Psoas muscle (tissue), 8 donors: Measurements from ENCODE around the gene SEC14L3. TPM values are rescaled to one million over a fixed set of nuclear protein-coding genes. Genes with fewer than 3 reads are reported as not detected.

Experiments
- ATAC-seq, 4 donors: fragments of 200-7000 bp; cut with Tn5 transposase; one replicate each; pipeline ENCODE4 v1.9.1; 2020; ENCODE audit warnings: moderate library complexity in 3 of 4, mild to moderate bottlenecking in 2 of 4
- DNase-seq, 2 donors: peaks; one replicate each; pipeline ENCODE4 v3.0.0-alpha.2; 2020
- H3K27ac ChIP-seq: fragments of 200-600 bp; one replicate; pipeline ENCODE4 v1.8.0; 2022
- H3K27me3 ChIP-seq, 3 donors: fragments of 200-600 bp in 1 of 3; one replicate each; pipeline versions ENCODE4 v1.6.1 to v1.8.0; 2013 to 2022; ENCODE audit warnings: low read length in 2 of 3, mild to moderate bottlenecking in 2 of 3, moderate library complexity in 1 of 3; ENCODE audit not compliant: insufficient read depth in 3 of 3
- H3K36me3 ChIP-seq, 2 donors: fragments of 200-600 bp in 1 of 2; one replicate each; pipeline versions ENCODE4 v1.6.1 to v1.8.0; 2013 to 2022; ENCODE audit warnings: low read depth in 1 of 2, mild to moderate bottlenecking in 1 of 2, moderate library complexity in 1 of 2; ENCODE audit not compliant: insufficient read depth in 1 of 2
- H3K4me1 ChIP-seq: fragments of 200-600 bp; one replicate; pipeline ENCODE4 v1.8.0; 2022
- H3K4me3 ChIP-seq: fragments of 200-600 bp; one replicate; pipeline ENCODE4 v1.8.0; 2022; ENCODE audit warnings: mild to moderate bottlenecking
- H3K9me3 ChIP-seq: fragments of 200-600 bp; one replicate; pipeline ENCODE4 v1.8.0; 2022
- WGBS, 3 donors: extraction: QIAGEN DNeasy Blood & Tissue Kit; methylation state at CpG; one replicate each; pipeline versions ENCODE4 v1.1.6 to v1.1.7; 2013; 5-methylcytosine and 5-hydroxymethylcytosine counted together
- intact Hi-C, 2 donors: fragments of 100-400 bp; cut with DNase I; formaldehyde crosslinking; loops; one replicate each; pipeline versions ENCODE4 v1.11.0 to v1.14.2; 2022
- polyA plus RNA-seq, 3 donors: library from polyadenylated mRNA; stranded (reverse); fragments of 200-250 nt; gene quantifications; one replicate each; pipeline ENCODE4 v1.2.3, GENCODE V29; 2013
- total RNA-seq, 4 donors: library from RNA; stranded (reverse); fragmentation: NEBNext Ultra II Directional in 2 of 4; extraction: Animal tissue kit (Norgen Biotek cat#: 25700) in 2 of 4; gene quantifications; one replicate each; pipeline versions ENCODE4 v1.2.1 to v1.2.4, GENCODE V29; 2021 to 2023
- TF ChIP-seq, protein P1 (sequence below): fragments of 200-600 bp; IDR thresholded peaks from one replicate; pipeline ENCODE4 v1.8.0; 2022; ENCODE audit warnings: antibody characterized with exemption
- donor health status: healthy with polysubstance abuse.
- donor health status: DM: no; HTN: no; CAD: no; lungs with moderate emphysema.
- donor health status: Bipolar disorder and iron deficiency.
- donor health status: healthy.
- donor health status: DM: yes; HTN: yes; CAD: no.
- donor health status: DM: no; HTN: no; CAD: no.
- donor health status: DM: no; HTN: no; CAD: no.
- donor health status: DM: yes; HTN: yes; CAD: no.

The SEC14L3 gene
- total and polyA plus RNA-seq, 7 donors: 0.04 TPM; not detected in 6

GRCh38 chr22:30474683-30475424 is 3.0 kb upstream of the SEC14L3 start:
- 40 to 47% (median 46%) methylated on average over 6 of the region's 6 CpGs for WGBS, 3 donors
- TF ChIP-seq, protein P1, sequence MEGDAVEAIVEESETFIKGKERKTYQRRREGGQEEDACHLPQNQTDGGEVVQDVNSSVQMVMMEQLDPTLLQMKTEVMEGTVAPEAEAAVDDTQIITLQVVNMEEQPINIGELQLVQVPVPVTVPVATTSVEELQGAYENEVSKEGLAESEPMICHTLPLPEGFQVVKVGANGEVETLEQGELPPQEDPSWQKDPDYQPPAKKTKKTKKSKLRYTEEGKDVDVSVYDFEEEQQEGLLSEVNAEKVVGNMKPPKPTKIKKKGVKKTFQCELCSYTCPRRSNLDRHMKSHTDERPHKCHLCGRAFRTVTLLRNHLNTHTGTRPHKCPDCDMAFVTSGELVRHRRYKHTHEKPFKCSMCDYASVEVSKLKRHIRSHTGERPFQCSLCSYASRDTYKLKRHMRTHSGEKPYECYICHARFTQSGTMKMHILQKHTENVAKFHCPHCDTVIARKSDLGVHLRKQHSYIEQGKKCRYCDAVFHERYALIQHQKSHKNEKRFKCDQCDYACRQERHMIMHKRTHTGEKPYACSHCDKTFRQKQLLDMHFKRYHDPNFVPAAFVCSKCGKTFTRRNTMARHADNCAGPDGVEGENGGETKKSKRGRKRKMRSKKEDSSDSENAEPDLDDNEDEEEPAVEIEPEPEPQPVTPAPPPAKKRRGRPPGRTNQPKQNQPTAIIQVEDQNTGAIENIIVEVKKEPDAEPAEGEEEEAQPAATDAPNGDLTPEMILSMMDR: no peak
- H3K27me3 ChIP-seq: peaks cover 0 to 27% (median 3%) of the 10 kb centered on the region in 3 donors
- H3K9me3 ChIP-seq: no peaks in the 10 kb centered on the region
- H3K27ac ChIP-seq: no peak overlapping the region
- intact Hi-C loops: no loop called here
- H3K36me3 ChIP-seq: no peaks in the 10 kb centered on the region
- H3K4me1 ChIP-seq: no peaks in the 10 kb centered on the region
- no peak overlapping the region for H3K4me3 ChIP-seq
- ATAC-seq (no peak), DNase-seq (no peak)

- no peaks in the 10 kb centered on the region for H3K36me3 ChIP-seq
- DNase-seq (no peak), ATAC-seq (no peak)
- no peak overlapping the region for H3K4me3 ChIP-seq
- H3K4me1 ChIP-seq: no peaks in the 10 kb centered on the region
- TF ChIP-seq, protein P1: no peak
- intact Hi-C loops: no loop called here
- no peaks in the 10 kb centered on the region for H3K9me3 ChIP-seq
- peaks cover 0 to 27% (median 3%) of the 10 kb centered on the region in 3 donors for H3K27me3 ChIP-seq
- WGBS, 3 donors: 91 to 94% (median 92%) methylated on average over 4 of the region's 4 CpGs
- no peak overlapping the region for H3K27ac ChIP-seq
These were observed 2.3 kb upstream of the SEC14L3 start for GRCh38 chr22:30474121-30474520.

- 66 to 76% (median 71%) methylated on average over 4 of the region's 4 CpGs for WGBS, 3 donors
These were observed 1.3 kb upstream of the SEC14L3 start for GRCh38 chr22:30472994-30473720.

DNA sequence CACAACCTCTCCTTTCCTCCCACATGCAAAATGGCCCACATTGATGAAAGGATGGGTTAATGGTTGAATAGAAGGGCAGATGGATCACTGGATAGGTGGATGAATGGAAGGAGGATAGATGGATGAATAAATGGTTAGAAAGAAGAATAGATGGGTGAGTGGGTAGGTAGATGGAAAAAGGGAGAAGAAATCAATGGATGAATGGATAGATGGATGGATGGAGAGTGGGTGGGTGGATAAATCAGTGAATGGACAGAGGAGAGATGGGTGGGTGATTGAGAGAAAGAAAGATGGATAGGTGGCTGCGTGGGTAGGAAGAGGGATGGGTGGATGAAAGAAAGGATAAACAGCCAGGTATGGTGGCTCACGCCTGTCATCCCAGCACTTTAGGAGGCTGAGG is 1.2 kb downstream of the SEC14L3 start:
- Histone ChIP-seq H3K27me3 (peaks cover 0 to 25% (median 3%) of the 10 kb centered on the region in 3 donors), H3K27ac (no peak overlapping the region), H3K9me3 (no peaks in the 10 kb centered on the region), H3K4me1 (no peaks in the 10 kb centered on the region), H3K36me3 (no peaks in the 10 kb centered on the region), H3K4me3 (no peak overlapping the region)
- 88 to 92% (median 88%) methylated on average over 2 of the region's 2 CpGs for WGBS, 3 donors
- TF ChIP-seq, protein P1: no peak
- ATAC-seq (no peak), DNase-seq (no peak)
- intact Hi-C loops: no loop called here

More at GRCh38 chr22:30472994-30473720, 1.3 kb upstream of the SEC14L3 start:
- no peaks in the 10 kb centered on the region for H3K4me1 ChIP-seq
- TF ChIP-seq, protein P1: no peak
- intact Hi-C loops: no loop called here
- no peaks in the 10 kb centered on the region for H3K36me3 ChIP-seq
- H3K4me3 ChIP-seq: no peak overlapping the region
- H3K9me3 ChIP-seq: no peaks in the 10 kb centered on the region
- peaks cover 0 to 27% (median 3%) of the 10 kb centered on the region in 3 donors for H3K27me3 ChIP-seq
- no peak for DNase-seq
- no peak for ATAC-seq
- H3K27ac ChIP-seq: no peak overlapping the region
